Measurements from ENCODE around the gene ATP9B.

The ATP9B gene

DNA sequence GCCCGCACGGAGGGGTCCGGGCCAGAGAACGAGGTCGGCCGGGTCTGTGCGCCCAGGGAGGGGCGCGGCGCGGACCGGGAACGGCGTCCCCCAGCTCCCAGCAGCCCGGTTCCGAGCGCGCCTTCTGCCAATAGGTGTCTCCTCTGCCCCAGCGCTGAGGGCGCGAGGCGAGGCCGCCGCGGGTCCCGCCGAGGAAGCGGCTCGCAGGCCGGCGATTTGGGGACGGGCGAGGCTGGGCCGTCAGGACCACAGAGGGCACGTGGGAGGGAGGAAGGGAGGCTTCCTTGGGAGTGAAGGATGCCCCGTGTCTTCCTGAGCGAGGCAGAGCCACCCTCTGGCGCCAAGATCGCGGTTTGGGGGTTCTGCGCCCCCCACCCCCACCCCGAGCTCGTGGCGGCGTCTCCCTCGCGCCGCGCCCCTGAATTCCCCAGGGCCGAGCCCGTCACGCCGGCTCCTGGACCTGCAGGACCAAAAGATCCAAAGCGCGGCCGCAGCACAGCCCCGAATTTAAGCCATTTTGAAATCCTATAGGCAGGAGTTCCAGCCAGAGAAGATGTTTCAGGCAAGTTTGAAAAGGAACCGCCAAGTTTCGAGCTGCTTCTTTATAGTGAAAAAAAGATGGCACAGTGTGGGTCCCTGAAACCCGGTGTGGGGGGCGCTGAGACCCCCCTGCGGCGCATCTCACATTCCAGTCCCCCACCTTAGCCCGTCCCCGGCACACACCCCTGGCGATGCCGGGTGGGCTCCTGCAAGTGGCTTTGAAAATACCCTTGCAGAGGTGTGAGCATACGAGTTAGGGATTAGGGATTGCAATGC, 327.4 kb downstream of the ATP9B start:
- no peak for DNase-seq (ENCODE audit: low read depth in 2 of 2)

DNA sequence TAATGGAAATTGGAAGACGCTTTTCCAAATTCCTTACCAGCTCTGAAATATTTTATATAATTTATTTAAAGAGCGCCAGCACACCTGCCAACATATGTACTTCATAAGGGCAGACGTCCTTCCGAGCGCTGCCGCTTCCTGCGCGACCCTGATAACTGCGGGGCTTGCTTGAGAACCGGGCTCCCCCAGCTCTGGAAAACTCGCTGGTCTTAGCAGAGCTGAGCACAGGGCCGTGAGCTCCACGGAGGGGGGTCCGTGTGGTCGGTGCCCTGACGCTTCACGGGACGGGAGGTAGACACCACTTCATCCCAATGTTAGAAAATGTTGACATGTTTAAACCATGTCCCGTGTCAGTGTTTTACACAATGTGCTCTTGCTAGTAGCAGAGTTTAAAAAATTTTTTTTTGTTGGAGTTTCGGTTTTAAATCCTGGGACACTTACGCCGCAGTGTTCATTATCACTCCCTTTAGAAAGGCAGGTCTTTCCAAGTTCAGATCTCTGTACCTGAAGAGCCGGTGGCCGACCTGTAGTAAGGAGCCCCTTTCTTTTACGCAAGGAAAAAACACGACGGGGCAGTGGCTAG, 328.1 kb downstream of the ATP9B start:
- DNase-seq (ENCODE audit: low read depth in 2 of 2): no peak

DNA sequence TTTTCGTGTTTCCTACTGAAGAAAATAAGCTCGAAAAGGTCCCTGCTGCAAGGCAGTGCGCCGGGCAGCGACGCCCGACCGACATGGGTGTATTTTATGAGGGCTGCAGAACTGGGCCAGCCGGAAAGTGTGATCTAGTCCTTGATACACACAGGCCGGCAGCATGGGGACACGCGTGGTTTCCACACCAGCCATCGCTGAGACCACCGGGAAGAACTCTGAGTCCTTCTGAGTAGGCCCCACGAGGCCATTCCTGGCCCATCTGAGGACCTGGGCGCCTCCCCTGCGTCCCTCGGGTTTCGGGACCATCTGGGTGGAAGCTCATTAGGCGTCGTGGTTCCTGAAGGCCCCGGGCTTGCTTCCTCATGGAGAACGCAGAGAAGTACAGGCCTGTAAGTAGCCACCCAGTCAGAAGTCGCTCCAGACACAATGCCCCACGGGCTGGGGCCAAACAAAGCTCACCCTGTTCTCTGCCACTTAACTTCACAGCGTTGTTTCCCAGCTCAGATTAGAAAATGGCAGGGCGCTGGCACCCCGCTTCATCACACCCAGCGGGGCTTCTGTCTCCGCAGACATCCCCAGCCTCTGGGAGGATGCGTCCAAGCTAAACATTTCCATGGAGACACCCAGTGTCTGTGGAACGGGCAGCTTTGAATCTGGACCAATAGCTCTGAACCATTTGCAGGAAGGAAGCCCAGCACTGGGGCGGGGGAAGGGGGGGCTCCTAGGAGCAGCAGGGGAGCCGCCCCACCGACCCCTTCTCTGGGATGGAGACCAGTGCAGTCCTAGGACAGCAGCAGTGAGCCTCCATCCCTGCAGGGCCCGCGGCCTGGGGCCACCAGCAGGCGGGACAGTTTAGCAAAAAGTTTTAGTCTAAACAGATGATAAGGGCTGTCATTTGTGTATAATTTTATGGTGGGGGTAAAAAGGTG, 328.9 kb downstream of the ATP9B start:
- DNase-seq (ENCODE audit: low read depth in 2 of 2): no peak

DNA sequence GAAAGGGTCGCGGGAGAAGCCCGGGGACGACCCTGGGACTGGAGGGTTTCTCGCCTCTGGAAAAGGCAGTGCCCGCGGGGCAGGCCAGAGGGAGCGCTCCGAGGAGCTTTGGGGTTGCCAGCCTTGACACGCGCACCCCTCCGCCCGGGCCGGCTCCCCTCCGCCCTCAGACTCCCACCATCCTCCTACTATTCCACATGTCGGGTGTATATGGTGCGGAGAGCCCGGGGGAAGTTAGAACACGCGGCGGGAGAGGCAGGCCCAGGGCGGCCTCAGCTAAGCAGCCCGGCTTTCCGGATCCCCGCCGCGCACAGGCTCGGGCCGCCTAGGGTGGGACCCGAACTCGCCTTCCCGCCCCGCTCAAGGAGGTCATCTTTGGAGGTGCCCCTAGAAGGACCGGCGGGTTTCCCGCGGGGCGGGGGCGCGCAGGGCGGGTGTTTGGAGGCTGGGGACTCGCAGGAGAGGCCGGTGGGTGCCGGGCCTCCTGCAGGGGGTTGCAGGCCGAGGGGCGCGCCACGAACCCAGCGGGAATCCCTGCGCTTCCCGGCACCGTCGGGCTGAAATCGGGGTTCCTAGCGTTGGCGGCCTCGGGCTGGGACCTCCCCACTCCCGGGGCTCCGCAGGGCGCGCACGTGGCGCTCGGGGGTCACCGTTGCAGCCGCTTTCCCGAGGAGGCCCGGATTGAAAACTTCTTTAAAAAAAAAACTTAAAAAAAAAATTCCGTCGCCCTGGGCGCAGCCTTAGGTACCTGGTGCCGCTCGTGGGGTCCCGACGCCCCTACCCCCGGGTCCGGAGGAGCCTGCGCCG, 330.3 kb downstream of the ATP9B start:
- DNase-seq (ENCODE audit: low read depth in 2 of 2): no peak

DNA sequence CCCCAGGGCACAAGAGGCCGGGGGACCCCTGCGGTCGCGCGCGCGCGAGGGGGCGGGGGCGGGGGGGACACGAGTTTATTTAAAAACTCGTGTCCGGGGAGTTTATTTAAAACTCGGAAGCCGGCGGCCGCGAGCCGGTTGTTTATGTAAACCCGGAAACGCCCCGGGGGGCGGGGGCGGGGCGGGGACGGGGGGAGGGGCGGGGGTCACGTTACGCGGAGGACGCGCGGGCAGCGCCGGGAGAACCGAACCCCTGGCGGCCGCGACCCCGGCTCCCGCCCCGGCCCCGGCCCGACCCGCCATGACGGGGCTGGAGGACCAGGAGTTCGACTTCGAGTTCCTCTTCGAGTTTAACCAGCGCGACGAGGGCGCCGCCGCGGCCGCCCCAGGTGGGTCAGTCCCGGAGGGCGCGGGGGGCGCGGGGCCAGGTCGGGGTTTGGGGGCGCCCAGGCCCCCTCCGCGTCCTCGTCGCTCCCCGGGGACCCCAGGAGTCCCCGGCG, 330.9 kb downstream of the ATP9B start:
- peak in 1 of 2 donors; percentile 64 for DNase-seq (ENCODE audit: low read depth in 2 of 2)

DNA sequence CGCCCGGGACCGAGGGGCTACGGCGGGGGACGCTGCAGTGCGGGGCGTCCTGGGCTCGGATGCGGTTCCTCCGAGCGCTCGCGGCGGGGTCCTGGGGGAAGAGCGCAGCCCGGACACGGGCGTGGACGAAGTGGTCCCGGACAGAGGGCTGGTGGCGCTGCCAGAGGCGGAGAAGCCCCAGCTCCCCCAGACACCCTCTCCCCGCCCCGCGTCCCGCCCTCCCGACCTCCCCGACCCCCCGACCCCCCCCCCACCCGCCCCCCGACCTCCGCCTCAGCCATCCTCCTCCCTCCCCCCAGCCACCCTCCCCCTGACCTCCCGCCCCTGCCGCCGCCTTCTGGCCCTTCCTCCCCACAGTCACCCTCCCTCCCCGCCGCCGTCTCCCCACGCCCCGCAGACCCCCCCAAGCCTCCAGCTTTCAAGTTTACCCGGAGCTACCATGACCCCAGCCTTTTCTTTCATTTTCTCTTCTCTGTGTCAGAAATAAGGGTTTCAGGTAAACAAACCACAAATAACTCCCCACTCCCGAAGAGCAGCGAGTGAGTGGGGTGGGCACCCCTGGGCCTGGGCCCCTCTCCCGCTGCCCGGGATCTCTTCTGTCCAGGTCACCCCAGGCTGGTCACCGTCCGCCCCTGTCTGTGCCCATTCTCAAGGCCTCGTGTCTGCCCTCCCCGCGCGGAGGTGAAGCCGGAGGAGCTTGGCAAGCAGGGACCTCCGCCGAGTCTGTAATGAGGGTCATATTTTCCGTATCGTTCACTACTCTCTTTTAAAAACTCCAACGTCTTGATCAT, 331.6 kb downstream of the ATP9B start:
- DNase-seq (ENCODE audit: low read depth in 2 of 2): no peak

DNA sequence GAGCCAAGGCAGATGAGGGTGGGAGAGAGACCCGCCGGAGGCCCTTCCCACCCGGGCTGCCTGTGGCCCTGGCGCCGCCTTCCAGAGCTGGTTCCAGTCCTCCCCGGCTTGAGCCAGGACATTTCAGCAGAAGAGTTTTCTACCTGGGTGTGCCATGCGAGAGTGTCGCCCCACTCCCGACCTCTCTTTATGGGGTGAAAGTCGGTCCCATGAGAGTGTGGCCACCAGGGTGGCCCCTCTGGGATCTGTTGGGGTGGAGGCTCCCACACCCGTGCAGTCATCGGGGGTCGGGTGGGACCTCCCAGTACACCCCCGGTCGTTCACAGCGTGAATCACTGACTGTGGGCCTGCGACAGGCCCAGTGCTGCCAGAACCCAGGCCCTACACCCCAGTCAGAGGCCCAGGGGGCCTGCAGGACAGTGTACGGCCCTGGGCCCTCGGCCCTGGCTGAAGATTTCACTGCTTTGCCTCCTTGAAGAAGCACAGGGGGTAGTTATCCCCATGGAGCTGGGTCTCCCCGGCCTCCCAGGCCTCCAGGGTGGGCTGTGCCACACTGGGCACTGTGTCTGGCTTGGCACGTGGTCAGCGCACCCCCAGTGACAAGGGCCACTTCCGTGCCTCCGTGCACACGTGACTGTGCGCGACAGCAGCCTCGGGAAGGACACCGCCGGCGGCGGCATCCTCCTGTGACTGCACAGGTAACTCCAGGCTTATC, 332.5 kb downstream of the ATP9B start:
- DNase-seq (ENCODE audit: low read depth in 2 of 2): no peak

DNA sequence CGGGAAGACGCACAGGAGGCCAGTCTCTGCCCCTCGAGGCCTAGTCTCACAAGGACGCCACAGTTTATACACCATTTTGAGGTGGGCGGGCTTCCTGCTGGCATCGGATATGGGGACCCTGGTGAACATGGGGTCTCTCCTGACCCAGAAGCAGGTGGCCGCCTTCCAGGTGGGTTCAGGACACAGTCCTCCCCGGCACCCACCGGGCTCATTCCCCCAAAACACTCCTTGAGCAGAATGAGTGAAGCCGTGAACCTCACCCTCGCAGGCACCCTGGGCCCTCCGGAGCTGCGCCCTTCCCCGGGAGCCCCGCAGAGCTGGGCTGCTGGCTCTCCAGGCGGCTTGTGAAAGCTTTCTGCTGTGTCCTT, 333.0 kb downstream of the ATP9B start:
- no peak for DNase-seq (ENCODE audit: low read depth in 2 of 2)

DNA sequence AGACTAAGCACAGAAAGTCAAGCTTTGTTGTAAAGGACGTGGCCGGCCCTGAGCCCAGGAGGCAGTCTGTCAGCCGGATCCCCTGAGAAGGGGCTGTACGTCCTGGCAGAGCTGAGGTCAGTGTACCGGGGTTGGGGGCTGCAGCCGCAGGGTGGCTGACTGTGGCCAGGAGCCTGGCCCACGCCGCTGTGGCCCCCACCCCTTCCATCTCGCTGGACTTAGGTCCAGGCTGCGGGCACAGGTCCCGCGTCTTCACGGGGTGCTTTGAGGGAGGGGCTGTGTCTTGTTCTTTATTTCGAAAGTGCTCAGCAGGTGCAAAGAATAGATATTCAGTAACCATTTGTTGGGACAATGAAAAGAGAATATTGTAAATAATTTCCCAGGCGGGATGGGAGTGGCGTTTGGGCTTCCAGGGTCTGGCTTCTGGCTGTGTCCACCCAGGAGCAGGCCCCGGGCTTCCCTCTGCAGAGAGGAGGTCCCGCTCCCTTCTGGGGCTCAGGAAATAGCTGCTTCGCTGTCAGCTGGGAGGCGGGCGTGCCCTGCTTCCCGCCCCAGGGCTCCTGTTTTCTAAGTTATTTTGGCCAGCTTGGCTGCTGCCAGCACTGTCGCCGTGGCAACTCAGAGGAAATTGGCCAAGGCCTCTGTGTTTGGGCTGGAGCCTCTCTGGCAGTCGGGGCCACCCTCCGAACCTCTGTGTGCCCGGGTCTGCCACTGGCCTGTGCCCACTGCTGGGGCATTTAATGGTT, 334.0 kb downstream of the ATP9B start:
- DNase-seq (ENCODE audit: low read depth in 2 of 2): no peak

DNA sequence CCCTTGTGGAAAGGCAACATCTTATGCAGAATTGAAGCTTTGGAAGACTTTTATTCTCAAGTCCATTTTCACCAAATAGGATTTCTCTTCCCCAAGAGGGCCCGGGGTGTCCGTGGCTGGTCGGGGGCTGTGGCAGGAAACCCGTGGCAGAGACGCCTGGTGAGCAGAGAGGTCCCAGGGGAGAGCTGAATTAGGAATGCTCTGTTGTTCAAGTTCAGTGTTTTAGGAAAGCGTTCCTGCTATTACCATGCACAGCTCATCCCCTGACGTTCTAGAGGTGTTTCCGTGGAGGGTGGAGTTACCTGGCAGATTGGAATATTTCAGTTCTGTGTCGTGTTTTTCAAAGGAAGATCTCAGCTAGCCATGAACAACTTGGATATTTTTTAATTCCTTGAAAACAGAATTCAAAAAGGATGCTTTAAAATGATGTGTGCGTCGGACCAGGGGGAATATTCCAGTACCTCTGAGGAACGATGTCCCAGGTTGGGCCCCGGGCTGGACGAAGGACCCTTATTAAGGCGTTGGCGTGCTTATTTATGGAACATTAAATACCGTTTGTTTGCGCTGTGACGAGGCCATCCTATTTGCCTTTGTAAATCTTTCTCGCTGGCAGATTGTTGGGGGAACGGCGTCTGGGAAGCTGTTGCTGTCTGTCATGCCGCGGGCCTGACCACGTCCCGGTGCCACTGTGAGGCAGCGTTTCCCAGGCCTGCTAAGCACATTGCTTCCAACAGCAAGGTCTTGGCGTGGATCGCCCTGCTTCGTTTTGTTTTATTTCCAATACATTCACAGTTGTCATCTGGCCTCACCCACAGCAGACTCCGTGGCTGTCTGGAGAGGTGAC, 334.8 kb downstream of the ATP9B start:
- no peak for DNase-seq (ENCODE audit: low read depth in 2 of 2)

DNA sequence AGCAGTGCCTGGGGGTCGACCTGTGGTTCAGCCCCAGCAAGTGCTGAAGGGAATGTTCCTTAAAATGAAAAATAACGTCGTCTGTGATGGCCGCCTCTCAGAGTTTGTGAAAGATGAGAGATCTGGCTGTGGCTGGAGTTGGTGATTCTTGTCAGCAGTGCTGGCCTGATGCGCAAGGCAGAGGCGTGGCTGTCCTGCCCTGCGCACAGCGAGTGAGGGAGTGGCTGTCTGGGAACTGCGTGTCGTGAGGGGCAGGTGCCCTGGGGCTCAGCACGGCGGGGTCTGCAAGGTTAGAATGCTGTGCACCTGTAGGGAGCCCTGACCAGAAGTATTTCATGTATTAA, 335.3 kb downstream of the ATP9B start:
- no peak for DNase-seq (ENCODE audit: low read depth in 2 of 2)

DNA sequence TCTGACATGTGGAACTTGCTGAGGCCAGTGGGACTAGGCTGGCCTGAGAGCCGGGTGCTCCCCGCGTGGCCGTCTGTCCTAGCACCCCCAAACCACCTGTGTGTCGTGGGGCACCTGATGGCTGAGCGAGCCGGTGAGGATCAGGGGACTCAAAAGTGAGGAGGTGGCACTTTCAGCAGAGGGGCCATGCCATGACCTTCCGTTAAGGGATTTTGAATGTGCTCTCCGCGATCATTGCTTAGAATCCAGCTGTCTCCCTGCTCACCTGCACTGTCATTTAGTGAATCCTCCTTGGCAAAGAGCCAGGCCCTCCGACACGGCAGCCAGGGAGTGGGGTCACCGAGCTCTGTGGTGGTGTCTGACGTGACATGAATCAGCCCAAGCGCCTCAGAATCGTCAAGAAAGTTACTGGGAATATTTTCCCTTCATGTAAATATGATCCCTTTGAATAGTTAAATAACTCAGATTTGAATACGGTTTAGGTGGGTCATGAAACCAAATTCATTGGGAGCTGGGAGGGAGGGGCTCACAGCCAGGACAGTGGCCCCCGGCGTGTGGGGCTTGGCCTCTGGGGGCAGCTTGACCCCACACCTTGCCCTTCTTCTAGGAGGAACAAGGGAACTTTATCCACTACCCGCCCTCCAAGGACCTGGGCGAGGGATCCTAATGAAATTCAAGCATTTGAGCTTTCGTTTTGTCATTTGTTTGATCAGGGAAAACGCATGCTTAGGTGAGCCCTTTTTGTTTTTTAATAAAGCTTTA, 336.0 kb downstream of the ATP9B start:
- peak; percentile 74 to 79 for DNase-seq (ENCODE audit: low read depth in 2 of 2)

DNA sequence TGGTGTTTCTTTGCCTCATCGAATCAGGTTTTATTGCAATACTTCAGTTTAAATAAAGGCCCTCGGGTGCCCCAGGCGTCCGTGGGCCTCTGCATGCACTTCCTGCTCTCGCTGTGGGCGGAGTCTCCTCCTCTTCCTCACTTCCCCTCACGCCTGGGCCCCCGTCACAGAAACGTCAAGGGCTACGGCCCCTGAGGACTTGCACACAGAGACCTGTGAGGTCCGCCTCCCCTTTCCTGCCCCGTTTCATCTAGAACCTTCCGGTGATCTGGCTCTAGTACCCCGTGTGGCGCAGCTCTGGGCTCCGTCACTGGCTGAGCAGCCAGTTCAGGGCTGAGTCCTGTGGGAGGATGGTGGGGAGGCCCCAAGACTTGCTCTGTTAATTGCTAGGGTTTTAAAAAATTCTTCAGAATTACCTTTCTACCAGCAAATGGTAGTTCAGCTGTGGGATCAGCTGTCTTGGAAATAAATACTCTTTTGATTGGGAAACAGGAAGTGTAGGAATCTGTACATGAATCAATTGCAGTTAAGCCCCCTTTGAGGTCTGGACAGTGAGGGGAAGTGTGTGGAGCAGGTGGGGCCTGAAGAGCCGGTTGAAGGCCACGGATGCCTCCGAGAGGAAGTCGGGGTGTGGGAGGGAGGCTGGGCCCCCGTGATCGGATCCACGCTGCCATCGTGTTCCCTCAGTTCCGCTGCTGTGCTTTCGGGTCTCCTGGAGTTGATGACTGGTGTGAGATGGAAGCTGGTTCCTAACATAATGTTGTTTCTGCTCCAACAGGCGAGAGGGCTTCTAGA, 336.8 kb downstream of the ATP9B start:
- peak; percentile 72 to 74 for DNase-seq (ENCODE audit: low read depth in 2 of 2)

DNA sequence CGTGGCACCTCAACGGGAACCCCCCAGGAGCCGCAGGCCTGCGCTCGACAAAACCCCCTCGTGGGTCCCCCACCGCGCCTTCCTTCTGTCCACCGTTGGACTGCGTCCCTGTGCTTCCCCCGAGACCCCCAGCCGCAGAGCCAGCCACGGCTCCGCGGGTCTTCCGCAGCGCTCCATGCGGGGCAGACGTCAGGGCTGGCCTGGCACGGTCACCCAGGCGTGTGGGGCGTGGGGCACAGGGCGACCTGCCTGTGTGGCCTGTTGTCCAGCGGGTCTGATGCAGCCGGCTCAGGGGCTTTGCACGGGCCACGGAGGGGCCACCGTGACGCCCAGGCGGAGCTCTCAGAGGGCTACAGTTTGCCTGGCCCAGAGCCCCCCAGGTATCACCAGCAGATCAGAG, 337.5 kb downstream of the ATP9B start:
- DNase-seq (ENCODE audit: low read depth in 2 of 2): no peak

DNA sequence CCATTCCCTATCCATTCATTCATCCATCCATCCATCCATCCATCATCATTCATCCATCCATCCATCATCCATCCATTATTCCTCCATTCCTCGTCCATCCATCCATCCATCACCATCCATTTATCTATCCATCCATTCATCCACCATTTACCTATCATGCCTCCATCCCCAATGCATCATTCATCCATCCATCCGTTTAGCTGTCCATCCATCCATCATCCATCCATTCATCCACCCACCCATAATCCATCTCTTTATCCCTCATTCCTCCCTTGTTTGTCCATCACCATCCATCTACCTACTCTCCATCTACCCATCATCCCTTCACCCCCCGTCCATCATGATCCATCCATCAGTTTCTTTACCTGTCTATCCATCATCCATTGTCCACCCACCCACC, 340.1 kb downstream of the ATP9B start:
- no peak for DNase-seq (ENCODE audit: low read depth in 2 of 2)

DNA sequence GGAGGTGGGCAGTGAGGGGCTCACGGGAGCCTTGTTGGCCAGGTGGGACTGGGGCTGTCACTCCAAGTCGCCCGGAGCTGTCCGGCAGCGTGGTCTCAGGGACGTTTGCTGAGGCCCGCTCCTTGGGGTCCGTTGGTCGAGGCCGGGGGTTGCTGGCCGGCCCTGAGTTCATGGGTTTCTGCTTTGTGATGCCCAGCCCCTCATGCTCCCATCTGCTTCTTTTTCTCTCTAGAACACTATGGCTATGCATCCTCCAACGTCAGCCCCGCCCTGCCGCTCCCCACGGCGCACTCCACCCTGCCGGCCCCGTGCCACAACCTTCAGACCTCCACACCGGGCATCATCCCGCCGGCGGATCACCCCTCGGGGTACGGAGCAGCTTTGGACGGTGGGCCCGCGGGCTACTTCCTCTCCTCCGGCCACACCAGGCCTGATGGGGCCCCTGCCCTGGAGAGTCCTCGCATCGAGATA, 341.0 kb downstream of the ATP9B start:
- DNase-seq (ENCODE audit: low read depth in 2 of 2): no peak

All from stimulated activated CD4-positive, alpha-beta T cell treated with anti-CD3 and anti-CD28 coated beads, Interleukin-4, amount 100 ng/mL, for 48 hours (primary cell).